ENCODE results near the gene FAM89B. TPM values are rescaled to one million over a fixed set of nuclear protein-coding genes. Genes with fewer than 3 reads are reported as not detected.

FAM89B gene
- total RNA-seq, 2 experiments from 2014 or later: 30.3 to 31.1 TPM

- CTCF ChIA-PET: interaction anchor here (1.1 to 2.0 kb wide), 3 partner anchors 10 to 28 kb away, joined by 3 to 6 read pairs (median 3); no protein-coding TSS in a partner anchor
- POLR2A ChIA-PET: interaction anchor here (0.9 kb wide), 1 partner anchor 13 kb away, joined by 3 read pairs; the partner anchor contains the start of gene SCYL1
Measured at GRCh38 chr11:65537620-65538231, 34.6 kb upstream of the FAM89B start.

GRCh38 chr11:65538232-65538914, 34.0 kb upstream of the FAM89B start:
- ChIA-PET CTCF (interaction anchor here (1.1 to 2.0 kb wide), 3 partner anchors 9 to 28 kb away, joined by 3 to 6 read pairs (median 3); no protein-coding TSS in a partner anchor), POLR2A (interaction anchor here (0.9 kb wide), 1 partner anchor 14 kb away, joined by 3 read pairs; the partner anchor contains the start of gene SCYL1)

DNA sequence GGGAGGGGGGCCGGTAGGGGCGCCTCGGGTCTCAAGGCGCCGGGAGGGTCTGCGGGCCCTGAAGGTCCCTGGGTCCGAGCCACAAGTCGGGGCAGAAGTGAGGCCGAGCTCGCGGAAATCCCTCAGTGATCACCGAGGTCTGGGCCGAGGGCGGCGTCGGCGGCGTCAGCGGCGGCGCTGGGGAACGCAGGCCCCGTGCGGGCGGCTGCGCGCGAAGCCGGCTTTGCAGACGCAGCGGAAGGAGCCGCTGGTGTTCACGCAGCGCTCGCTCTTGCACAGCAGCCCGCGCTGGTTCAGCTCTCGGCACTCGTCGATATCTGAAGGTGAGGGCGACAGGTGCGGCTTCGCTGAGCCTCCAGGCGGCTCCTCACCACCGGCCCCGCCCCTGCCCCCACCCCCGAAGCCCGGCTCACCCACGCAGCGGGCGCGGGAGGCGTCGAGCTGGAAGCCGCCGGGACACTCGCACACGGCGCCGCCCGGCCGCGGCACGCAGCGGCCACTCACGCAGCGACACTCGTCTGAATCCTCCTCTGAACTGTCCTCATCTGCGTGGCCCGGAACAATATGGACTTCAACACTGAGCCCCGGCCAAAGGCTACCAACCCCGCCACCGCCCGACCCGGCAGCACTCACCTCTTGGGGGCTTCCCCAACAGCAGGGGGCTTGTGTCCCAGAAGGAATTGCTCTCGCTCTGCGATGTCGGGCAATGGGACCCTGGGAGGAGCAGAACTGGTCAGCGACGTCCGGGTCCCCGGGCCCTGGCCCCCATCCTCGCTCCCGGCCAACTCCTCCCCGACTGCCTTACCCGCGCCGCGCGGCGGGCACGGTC, 33.2 kb upstream of the FAM89B start:
- ChIA-PET POLR2A (interaction anchor here (0.5 to 1.8 kb wide), 4 partner anchors 36 to 363 kb away, joined by 3 to 5 read pairs (median 4); partner anchors contain the start of gene EHBP1L1), CTCF (interaction anchor here (0.9 to 3.7 kb wide), 11 partner anchors 9 to 346 kb away, joined by 3 to 56 read pairs (median 18); partner anchors contain the start of genes FAM89B, SCYL1 and ZNRD2)

DNA sequence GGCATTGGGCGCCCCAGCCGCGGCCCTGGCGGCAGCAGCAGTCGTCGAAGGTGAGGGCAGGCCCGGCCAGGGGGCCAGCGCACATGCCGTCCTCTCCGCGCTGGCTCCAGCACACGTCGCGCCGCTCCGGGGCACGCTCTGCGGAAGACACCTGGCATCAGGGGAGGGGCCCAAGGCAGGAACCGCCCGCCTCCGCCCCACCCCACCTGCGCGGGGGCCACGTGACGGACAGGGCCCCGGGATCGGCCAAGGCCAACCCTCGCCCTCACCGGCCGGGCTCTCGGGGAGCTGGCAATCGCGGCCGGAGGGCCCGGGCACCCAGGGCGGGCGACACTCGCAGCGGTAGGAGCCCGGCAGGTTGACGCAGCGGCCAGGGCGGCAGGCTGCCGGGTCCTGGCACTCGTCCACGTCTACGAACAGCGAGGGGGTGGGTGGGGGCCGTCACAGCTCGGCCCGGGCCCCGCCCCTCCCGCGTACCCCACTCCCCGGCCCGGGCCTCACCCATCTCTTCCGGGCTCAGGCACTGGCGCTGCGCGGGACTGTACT, 32.5 kb upstream of the FAM89B start:
- ChIA-PET POLR2A (interaction anchor here (0.5 to 1.8 kb wide), 11 partner anchors 26 to 362 kb away, joined by 3 to 10 read pairs (median 4); partner anchors contain the start of genes DPF2, EHBP1L1 and NEAT1), CTCF (interaction anchor here (0.6 to 3.7 kb wide), 25 partner anchors 9 to 346 kb away, joined by 3 to 56 read pairs (median 5); partner anchors contain the start of genes FAM89B, LTBP3, MAP3K11 and SCYL1)

GRCh38 chr11:65540290-65541092, 31.8 kb upstream of the FAM89B start:
- ChIA-PET POLR2A (interaction anchor here (0.8 to 3.1 kb wide), 12 partner anchors 26 to 207 kb away, joined by 3 to 14 read pairs (median 4); partner anchors contain the start of genes DPF2, EHBP1L1, FAM89B and NEAT1), CTCF (interaction anchor here (0.6 to 3.7 kb wide), 30 partner anchors 9 to 345 kb away, joined by 3 to 56 read pairs (median 4); partner anchors contain the start of genes FAM89B, LTBP3, MAP3K11 and PCNX3)

- ChIA-PET CTCF (interaction anchor here (0.6 to 3.7 kb wide), 22 partner anchors 8 to 151 kb away, joined by 3 to 56 read pairs (median 8); partner anchors contain the start of genes FAM89B, LTBP3, PCNX3 and SCYL1), POLR2A (interaction anchor here (0.8 to 3.1 kb wide), 10 partner anchors 25 to 119 kb away, joined by 3 to 14 read pairs (median 4); partner anchors contain the start of genes EHBP1L1, FAM89B and NEAT1)
Measured at GRCh38 chr11:65541093-65541982, 31.0 kb upstream of the FAM89B start.

GRCh38 chr11:65542738-65543390, 29.5 kb upstream of the FAM89B start:
- CTCF ChIA-PET: interaction anchor here (0.6 to 3.7 kb wide), 4 partner anchors 9 to 806 kb away, joined by 3 to 28 read pairs (median 7); no protein-coding TSS in a partner anchor
- POLR2A ChIA-PET: interaction anchor here (3.1 kb wide), 1 partner anchor 29 kb away, joined by 14 read pairs; the partner anchor contains the start of gene FAM89B

DNA sequence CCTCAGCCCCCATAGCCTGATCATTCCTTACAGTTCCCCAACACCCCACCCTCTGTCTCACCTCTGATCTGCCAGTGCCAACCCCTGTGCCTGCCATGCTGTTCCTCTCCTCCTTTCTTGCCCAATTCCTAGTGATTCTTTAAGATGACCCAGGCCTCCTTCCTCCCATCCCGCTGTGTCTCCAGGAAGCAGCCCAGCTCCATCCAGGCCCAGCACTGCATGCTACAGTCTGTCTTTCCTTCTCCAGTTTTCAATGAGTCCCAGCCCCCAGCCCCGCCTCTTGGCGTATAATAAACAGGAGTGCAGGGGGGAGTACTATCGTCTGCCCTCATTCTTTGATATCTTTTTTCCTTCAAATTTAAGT, 26.5 kb upstream of the FAM89B start:
- POLR2A ChIA-PET: interaction anchor here (1.0 to 2.5 kb wide), 3 partner anchors 9 to 42 kb away, joined by 3 to 10 read pairs (median 6); partner anchors contain the start of gene SCYL1
- CTCF ChIA-PET: interaction anchor here (1.0 to 2.4 kb wide), 4 partner anchors 20 to 42 kb away, joined by 3 to 11 read pairs (median 6); partner anchors contain the start of genes EHBP1L1 and FAM89B

- ChIA-PET CTCF (interaction anchor here (0.6 to 2.4 kb wide), 9 partner anchors 8 to 47 kb away, joined by 3 to 11 read pairs (median 3); partner anchors contain the start of genes EHBP1L1 and FAM89B), POLR2A (interaction anchor here (0.6 to 2.5 kb wide), 6 partner anchors 10 to 41 kb away, joined by 3 to 10 read pairs (median 4); partner anchors contain the start of genes FAM89B and SCYL1)
Measured at GRCh38 chr11:65546217-65546958, 25.9 kb upstream of the FAM89B start.

DNA sequence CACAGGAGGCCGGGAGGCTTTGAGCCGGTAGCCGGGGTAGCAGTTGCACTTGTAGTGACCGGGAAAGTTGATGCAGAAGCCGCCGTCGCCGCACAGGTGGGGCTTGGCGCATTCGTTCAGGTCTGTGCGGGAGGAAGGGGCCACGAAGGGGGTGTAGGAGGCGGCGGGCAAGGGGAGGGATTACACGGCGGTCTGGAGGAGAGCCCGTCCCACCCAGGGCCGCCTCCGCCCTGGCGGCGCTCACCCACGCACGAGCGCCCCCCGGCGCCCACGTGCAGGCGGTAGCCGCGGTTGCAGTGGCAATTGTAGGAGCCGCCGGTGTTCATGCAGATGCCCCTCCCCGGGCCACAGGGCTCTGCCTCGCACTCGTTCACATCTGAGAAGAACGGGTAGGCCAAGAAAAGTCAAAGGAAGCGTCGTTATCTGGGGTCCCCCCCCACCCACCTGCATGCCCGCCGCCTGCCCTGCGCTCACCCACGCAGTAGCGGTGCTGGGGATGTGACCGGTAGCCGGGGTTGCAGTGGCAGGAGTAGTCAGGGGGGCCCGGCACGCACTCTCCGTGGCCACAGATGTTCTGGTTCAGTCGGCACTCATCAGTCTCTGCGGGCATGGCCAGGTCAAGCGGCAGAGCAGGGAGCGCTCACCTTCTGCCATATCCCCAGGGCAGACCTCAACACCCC, 24.8 kb upstream of the FAM89B start:
- ChIA-PET POLR2A (interaction anchor here (1.1 to 1.7 kb wide), 3 partner anchors 9 to 40 kb away, joined by 3 to 6 read pairs (median 3); partner anchors contain the start of gene FAM89B), CTCF (interaction anchor here (0.9 to 2.4 kb wide), 5 partner anchors 10 to 43 kb away, joined by 3 to 11 read pairs (median 4); no protein-coding TSS in a partner anchor)

- CTCF ChIA-PET: interaction anchor here (0.8 to 1.9 kb wide), 6 partner anchors 8 to 50 kb away, joined by 3 to 5 read pairs (median 4); partner anchors contain the start of genes MALAT1 and ZNRD2
- POLR2A ChIA-PET: no interaction called here
Measured at GRCh38 chr11:65548395-65548794, 23.9 kb upstream of the FAM89B start.

DNA sequence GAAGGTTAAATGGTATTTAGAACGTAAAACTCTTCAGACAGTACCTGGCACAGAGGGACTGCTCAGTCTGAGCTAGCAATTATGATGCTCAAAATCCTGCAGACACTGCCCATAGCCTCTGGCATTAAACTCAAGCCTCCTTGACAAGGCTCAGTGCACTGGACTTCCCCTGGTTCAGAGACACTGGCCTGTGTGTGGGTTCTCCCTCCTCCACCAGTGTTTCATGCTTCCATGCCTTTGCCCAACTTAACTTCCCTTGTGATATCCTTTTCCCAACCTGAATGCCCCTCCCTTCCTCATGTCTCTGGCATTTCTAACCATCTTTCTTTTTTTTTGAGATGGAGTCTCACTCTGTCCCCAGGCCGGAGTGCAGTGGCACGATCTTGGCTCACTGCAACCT, 23.2 kb upstream of the FAM89B start:
- CTCF ChIA-PET: interaction anchor here (0.8 to 1.4 kb wide), 5 partner anchors 9 to 42 kb away, joined by 3 to 5 read pairs (median 4); partner anchors contain the start of gene ZNRD2

DNA sequence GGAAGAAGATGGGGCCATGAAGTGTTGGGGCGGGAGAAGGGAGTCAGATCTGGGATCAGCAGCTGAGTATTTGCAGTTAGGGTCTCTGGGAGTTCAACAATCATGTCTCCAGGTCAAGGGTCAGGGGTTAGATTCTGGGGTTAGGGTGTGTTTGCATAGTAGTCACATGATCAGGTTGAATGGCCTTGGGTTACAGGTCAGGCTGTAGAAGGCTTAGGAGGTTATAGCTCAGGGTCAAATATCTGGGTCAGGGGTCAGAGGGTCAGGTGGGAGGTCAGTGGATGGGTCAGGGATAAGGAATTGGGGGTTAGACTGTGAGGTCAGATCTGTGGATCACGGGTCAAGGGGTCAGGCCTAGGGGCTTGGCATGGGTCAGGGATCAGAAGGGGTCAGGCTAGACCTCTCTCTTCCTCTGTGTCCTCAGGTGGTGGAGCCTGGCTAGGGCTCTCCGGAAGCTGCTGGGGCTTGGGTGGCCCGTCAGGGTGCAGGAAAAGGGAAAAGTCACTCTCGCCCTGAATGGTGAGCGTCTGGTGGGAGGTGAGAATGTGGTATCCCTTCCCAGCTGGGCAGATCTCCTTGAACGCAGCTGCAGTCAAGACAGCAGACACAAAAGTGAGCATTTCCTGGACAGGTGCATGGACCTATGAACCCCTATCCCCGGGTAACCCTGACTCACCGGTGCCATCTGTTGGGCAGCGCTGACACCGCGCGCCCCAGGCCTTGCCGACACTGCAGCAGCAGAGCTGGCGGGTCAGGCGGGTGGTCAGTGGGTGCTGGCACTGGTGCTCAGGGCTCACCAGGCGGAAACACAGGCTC, 20.6 kb upstream of the FAM89B start:
- ChIA-PET CTCF (interaction anchor here (0.9 to 3.6 kb wide), 8 partner anchors 11 to 63 kb away, joined by 4 to 28 read pairs (median 6); partner anchors contain the start of genes FAM89B, PCNX3 and ZNRD2), POLR2A (no interaction called here)

More for the DNA sequence above, 23.2 kb upstream of the FAM89B start:
- POLR2A ChIA-PET: interaction anchor here (0.5 to 1.3 kb wide), 3 partner anchors 13 to 37 kb away, joined by 3 to 6 read pairs (median 4); no protein-coding TSS in a partner anchor

All from activated CD8-positive, alpha-beta memory T cell treated with anti-CD3 and anti-CD28 coated beads for 36 hours (primary cell).